NAMALWA (cell line): ENCODE measurements around the gene NDUFB8.
A peak's percentile ranks its signal among the peaks of the same experiment; 100 is the strongest.

ENCODE experiments used
- DNase-seq: peaks from one replicate; pipeline ENCODE4 v3.0.0-alpha.2; 2015; ENCODE audit warnings: low spot score

NDUFB8 gene

DNA sequence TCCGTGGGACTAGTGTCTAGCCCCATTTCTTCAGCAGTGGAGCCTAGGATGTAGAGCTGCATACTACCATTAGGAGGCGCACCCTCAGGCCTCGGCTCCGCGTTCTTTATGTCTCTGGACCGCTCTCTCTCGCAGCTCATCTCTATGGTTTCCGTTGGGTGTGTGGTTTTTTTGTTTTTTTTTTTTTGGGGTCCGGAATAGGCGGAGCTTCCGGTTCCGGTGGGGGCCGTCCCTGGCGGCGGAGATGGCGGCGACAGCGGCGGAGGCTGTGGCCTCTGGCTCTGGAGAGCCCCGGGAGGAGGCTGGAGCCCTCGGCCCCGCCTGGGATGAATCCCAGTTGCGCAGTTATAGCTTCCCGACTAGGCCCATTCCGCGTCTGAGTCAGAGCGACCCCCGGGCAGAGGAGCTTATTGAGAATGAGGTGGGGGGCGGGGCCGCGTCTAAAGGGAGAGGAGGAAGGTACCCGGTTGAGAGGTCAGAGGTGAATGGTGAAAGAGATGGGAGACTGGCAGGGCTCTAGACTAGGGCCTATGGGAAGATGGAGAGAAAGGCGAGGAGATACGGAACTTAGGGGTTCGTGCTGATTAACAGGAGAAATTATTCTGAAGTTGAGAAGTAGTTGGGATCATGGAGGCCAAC is 6.2 kb upstream of the NDUFB8 start, which contains the start of gene HIF1AN:
HIF1AN (plus strand) TSS at position 229 of the 639 bp plus-strand sequence; CDS start at position 245, 16 bp downstream.
- peak; percentile 98 for DNase-seq

DNA sequence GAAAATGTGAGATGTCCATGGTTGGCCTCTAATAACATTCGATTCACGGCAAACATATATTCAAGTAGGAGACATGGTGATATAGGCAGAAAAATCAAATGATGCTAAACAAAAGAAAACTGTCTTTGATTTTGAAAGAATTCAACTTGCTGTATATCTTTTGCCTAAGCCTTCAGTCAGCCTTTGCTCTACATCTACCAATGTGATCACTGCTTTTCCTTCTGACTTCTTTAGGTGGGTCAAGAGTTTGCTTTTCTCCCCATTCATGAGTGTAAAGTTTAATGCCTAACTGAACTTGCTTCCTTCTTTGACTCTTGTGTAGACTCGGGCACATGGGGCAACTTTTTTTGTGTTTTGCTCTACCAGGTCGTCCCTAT is 5.7 kb upstream of the NDUFB8 start:
- no peak for DNase-seq

DNA sequence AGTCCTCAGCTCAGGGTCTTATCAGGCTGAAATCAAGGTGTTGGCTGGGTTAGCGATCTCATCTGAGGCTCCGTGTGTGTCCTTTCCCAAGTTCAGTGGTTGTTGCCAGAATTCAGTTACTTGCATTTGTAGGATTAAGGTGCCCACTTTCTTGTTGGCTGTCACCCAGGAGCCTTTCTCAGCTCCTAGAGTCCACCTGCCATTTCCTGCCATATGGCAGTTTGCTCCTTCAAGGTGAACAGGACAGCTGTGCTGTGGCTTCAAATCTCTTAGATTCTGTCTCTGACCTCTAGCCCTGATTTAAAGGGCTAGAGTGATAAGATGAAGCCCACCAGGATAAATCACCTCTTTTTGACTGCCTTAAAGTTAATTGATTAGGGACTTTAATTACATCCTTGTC is 5.1 kb upstream of the NDUFB8 start:
- DNase-seq = peak; percentile 28

DNA sequence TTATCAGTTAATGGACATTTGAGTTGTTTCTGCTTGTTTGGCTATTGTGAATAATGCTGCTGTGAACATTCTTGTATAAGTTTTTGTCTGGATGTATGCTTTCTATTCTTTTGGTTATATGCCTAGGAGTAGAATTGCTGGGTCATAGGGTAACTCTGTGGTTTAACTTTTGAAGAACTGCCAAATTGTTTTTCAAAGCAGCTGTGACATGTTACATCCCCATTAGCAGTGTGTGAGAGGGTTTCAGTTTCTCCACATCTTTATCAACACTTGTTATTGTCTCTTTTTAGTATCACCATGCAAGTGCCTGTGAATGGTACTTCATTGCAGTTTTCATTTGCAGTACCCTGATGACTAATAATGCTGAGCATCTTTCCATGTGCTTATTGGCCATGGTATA is 2.1 kb upstream of the NDUFB8 start:
- DNase-seq = peak; percentile 28

DNA sequence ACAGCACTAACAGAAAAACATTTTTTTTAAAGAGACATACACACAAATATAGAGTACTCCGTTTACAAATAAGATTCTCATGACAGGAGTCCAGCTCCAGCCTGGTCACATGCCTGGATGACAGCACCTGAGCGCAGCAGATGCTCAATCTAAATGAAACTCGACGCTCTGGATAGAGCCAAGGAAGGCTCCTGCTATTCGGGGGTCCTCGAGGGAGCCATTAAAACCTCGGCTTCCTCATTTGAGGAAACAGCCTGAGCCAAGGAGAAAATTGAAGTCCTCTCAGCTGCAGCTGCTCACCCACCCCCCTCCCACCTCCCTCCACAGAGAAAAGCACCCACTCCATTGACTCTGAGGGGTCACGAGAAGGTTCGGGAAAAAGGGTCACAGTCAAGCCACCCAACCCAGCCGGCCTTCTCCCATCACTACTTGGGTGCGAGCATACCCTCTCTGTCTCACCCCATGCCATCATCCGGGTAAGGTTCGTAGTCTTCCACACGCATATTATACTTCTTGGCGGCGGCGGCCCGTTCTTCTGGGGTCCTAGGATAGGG is 673 bp downstream of the NDUFB8 start:
- DNase-seq = peak; percentile 37

DNA sequence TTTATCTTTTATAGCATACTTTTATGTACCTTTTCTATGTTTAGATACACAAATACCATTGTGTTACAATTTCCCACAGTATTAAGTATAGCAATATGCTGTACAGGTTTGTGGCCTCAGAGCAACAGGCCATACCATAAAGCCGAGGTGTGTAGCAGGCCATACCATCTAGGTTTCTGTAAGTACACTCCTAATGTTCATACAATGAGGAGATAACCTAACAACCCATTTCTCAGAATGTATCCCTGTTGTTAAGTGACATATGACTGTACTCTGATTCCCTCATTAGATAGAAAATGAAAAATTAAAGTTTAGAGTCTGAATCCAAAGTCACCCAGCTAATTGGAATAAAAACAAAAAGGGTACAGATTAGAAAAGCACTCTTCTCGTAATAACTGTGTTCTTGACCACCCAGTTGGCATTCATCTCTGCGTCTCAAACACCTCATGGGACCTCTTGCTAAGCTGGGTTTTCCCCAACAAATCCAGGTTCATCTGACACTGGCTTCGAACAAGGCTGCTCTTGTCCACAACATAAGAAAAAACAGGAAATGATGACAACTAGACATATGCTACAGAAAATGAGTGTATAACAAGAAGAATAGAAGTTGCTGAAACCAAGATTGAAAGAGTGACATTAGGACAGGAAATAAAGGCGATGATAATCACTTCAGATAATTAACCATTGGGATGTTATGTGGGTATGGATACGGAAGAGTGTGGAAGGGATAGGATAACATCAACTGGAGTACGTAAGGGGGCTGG is 1.4 kb downstream of the NDUFB8 start:
- DNase-seq = peak; percentile 26

DNA sequence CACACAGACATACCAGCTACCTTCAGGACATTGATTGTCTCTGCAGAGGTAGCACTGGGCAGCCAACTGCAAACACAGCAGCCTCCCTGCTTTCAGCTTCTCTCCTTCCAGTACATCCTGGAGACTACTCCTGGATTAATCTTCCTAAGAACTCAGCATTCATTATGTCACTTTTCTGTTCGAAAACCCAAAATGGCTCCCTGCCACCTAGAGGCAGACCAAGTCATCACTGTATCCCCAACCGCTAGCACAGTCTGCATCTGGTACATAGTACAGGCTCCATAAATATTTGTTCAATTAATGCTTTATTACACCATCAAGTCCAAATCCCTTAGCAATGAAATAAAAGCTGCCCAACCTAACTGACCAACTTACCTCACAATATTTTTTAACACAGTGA is 5.0 kb downstream of the NDUFB8 start:
- peak; percentile 22 for DNase-seq

DNA sequence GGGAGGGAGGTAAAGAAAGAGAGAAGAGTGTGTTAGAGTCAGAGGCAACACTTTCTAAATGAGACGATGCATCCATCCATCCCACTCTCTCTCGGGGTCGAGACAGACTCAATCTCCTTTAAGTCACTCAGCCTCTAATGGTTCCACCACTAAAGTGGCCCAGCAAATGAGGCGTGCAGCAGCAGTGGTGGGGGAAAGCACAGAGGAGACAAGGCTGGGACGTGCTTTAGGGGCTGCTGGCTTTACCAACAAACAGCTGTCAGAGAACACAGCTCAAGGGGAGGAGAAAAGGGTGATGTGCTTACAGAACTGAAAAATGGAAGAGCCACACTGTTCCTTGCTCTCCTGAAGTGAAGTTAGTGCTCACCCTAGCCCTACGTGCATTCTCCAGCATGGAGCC is 5.5 kb downstream of the NDUFB8 start:
- no peak for DNase-seq

DNA sequence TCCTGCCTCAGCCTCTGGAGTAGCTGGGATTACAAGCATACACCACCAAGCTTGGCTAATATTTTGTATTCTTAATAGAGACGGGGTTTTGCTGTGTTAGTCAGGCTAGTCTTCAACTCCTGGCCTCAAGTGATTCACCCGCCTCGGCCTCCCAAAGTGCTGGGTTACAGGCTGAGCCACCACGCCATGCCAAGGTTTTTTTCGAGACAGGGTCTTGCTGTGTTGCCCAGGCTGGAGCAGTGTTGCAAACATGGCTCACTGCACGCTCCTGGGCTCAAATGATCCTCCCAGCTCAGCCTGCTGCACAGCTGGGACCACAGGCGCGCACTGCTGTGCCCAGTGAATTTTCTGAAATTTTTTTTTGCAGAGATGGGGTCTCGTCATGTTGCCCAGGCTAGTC is 6.7 kb downstream of the NDUFB8 start:
- no peak for DNase-seq

DNA sequence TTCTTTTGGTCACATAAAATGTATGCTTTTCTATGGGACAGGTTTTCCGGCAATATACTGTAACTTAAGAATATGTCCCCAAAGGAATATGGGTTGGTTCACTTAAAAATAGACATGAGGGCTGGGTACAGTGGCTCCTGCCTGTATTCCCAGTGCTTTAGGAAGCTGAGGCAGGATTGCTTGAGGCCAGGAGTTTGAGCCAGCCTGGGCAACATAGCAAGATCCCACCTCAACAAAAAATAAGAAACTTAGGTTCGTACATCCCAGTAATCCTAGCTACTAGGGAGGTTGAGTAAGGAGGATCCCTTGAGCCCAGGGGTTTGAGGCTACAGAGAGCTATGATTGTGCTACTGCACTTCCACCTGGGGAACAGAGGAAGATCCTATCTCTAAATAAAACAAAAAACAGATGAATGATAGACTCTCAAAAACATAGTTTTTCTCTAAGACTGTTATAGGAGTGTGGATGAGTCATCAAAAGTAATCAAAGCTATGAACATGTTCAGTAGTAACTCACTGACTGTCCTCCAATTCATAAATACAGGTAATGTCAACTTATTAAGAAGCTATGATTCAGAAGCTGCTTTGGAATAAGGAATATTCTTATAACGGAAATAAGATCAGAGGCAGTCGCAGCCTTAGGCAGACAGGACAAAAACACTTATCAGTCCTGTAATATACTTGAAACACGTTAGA is 7.4 kb downstream of the NDUFB8 start:
- no peak for DNase-seq

DNA sequence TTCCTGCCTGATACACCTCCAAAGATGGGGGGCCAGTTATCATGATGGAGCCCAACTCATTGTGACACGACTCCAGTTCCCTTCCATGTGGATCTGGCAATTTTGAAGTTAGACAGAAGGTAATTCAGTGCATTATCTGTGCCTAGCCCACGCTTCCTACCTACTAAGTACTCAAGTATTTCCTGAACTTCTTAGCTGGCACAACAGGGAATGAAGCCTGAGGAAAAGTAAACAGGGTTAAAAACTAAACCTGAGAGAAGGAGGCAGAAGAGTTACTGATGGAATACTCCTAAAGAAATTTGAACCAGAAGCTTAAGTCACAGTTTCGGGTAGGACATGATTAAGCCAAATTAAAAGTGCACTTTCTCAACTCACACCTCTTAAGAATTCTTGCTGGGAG is 8.9 kb downstream of the NDUFB8 start:
- no peak for DNase-seq

DNA sequence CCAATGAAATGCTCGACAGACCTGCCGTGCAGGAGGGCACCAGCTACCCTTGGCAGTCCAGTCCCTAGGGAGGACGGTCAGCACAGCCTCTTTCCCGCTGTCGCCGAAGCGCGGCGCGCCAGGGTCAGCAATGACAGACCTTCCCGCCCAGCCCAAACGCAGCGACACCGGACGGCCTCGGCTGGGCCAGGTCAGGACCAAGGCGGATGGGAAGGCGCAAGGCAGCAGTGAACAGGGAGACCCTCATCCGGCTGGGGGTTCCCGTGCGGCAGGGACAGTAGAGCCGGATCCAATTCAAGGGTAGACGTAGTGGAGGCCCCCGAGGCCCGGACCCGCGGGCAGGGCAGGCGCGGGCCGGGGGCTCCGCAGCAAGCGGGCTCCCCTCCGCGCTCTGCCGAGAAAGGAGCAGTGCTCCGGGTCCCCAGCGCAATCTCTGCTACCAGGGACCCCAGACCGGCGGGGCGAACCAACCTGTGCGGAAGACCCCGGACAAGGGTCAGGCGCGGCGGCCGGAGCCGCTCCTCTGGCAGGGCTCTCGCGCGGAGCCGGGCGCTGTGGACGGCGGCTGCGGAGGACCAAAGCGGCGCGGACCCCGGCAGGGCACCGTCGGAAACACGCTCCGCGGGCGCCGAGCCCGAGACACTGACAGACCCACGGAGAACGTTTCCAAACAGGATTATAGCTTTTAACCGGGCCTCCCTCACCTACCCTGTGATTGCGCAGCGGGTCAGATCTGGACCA is 10.2 kb downstream of the NDUFB8 start, which contains the start of gene SEC31B:
SEC31B (minus strand) TSS at position 551 of the 741 bp plus-strand sequence. CDS start 2,909 bp downstream, outside the sequence.
- DNase-seq = no peak

DNA sequence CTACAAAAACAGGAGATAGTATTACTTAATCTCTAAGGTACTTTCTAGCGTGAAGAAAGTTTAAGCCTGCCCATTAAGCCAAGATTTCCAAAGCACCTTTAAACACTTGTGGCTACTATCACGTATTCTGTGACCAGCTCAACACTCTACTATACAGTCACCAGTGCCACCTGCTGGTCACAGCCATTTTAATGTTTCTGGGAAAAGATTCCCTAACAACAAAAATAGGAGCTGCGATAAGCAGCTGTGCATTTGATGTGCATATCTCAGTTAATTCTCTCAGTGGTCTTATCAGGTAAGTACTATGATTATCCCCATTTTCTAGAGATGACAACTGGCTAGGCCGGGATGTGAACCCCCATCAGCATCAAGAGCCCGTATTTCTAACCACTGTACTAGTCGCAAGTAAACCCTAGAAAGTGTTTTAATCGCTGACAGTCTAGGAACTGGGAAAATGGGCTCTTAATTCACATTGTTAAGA is 10.9 kb downstream of the NDUFB8 start:
- peak; percentile 63 for DNase-seq

DNA sequence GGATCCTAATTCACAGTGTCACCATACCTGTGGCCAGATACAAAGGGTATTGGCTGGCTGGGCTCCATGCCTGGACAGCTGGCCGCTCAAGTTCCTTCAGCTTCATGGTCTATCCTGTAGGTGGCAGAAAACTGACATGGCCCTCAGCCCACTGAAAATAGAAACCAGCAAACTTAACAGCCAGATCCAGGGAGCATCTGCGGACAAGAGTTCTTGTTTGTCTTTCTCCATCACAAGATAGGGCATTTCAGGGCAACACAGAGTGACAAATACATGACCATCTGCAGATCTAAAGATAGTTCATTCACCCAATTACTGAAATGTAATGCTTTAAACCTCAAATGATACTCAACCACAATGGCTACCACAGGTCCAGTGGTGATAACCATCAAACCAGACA is 12.8 kb downstream of the NDUFB8 start:
- DNase-seq = no peak

DNA sequence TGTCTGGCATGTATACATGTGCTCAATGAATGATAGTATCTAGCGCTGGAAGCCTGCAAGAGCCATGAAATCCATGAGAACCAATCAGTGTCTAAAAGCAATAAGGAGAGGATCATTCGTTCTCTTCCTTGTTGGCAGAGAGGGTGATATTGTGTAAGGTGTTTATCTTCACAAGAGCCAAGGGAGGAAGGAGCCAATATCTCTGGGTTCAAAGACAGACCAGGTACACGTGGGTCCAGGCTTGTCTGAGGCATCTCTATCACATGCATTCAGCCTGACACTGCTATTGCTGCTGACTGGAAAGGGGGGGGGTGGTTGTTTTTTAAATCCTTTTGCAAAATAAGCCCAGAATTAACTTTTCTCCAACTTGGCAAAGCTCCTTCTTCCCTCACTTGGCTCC is 14.1 kb downstream of the NDUFB8 start:
- DNase-seq = no peak

DNA sequence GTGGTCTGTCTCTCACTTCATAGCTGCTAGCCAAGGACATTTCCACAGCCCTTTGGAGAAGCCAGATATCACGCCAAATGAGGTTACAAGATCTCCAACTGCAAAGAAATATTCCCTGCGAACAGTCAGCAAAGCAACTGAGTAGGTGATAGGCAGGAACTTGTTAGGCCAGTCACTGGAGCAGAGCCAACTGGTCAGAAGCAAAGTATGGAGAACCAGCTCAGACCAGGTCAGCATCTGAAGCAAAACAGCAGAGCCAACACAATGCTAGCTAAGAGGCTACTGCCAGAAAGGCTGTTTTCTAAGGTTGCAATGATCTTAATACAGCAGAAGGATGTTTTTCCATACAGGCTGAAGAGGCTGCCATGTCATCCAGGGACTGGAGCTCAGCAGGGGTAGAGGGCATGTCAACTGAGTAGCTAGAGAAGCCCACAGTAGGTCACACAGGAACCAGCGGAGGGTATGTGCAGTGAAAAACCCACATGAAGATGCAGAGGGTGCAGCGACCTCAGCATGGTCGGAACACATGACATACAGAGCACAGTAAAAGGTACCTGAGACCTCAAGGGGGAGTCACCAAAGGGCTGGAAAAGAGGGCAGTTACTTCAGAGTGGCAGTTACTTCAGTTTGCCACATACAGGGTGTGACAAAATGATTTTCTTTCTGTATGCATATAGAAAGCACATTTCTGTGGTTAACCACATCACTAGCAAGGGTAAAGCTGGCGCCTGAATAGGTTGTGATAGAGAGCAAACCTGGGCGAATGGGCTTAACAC is 18.9 kb downstream of the NDUFB8 start:
- DNase-seq = peak; percentile 16

DNA sequence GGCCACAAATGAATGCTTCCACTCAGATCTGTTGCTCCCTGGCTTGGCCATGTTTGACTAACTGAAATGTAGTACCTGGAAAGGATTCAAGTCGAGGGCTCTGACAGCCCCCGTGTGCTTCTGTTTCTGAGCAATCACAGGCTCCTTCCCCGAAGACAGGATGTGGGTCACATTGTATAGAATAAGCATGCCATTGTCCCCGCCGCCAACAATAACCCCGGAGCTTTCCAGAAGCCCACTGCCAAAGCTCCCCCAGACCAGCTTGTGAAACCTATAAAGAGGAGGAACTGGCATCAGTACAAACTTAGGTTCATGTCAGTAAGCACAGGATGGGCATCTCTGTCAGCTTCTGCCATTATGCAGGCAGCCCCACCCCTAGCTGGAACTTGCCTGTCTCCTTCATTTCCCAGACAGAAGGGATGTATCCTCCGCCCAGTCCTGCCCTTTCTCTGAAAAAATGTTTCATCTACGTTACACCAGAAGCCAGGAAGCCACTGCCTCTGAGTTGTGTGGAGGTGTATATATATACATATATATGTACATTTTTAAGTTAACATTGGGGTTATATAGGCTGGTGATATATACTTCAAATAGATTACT is 20.3 kb downstream of the NDUFB8 start:
- no peak for DNase-seq

DNA sequence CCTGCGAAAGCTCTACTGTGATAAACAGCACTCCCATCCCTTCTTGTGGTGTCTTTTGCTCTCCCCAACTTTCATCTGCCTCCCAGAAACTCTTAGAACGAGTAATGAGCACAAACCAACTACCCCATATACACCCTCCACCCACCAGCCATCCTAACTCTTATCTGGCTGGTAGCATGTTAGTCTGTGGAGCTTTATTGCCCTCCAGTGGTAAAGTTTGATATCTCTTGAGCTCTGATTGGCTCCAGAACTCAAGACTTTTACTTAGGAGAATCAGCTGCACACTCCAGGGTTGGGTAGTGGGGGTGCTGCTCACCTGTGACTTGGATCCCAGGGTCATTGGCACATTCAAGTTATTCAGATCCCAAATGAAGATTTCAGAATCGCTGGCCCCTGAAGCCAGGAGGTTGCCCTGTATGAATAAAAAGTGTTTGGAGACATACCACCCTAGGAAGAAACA is 20.9 kb downstream of the NDUFB8 start:
- DNase-seq = peak; percentile 80

DNA sequence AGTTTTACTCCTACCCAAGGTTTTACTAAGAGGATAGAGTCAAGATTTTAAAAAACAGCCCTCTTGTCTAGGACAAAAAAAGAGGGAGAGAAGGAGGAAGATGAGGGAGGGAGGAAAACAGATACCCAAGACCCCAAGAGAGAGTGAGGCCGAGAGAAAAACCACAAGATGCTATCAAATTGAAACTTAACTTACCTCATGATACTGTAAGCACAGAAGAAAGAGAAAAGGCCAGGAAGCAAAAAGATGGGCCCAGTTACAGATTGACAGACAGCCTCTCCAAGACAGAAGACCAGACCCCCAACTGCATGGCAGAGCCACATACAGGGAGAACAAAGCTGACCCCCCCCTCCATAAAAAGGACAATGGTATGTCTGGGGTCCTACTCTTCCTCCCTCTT is 21.4 kb downstream of the NDUFB8 start:
- no peak for DNase-seq

DNA sequence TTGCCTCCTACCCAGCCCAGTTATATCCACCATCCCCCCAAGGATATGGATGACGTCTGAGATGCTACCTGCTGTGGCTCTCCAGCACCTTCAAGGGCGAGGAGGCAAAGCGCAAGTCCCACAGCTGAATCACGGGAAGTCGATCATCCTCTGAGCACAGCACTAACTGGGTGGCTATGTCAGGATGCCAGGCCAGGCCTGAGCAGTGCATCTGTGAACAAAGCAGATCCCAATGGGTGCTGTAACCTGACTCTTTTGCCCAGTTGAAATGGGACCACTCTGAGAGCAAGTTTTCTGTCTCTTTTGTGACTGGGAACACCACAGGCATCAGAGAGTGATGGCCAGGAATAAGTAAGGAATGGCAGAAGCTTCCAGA is 22.3 kb downstream of the NDUFB8 start:
- no peak for DNase-seq
